Upper lobe of left lung (tissue), 6 donors: ENCODE data around the gene MUC22. TPM values are rescaled to one million over a fixed set of nuclear protein-coding genes. Genes with fewer than 3 reads are reported as not detected.
A peak's percentile ranks its signal among the peaks of the same experiment; 100 is the strongest.

Experiments
- ATAC-seq, 2 donors: fragments of 200-7000 bp; cut with Tn5 transposase; one replicate each; pipeline ENCODE4 v1.9.1; 2022; ENCODE audit warnings: mild to moderate bottlenecking in 2 of 2, moderate library complexity in 2 of 2; ENCODE audit not compliant: low FRiP score in 2 of 2
- DNase-seq, 2 donors: peaks; one replicate each; pipeline ENCODE4 v3.0.0-alpha.2; 2019 to 2020
- H3K27ac ChIP-seq, 4 donors: fragments of 200-600 bp; sonication (generic); one replicate each; pipeline ENCODE4 v1.5.1; 2016 to 2019
- H3K27me3 ChIP-seq, 4 donors: fragments of 200-600 bp; sonication (generic); one replicate each; pipeline ENCODE4 v1.5.1; 2017 to 2019
- H3K36me3 ChIP-seq, 4 donors: fragments of 200-600 bp; sonication (generic); one replicate each; pipeline ENCODE4 v1.5.1; 2016 to 2019
- H3K4me1 ChIP-seq, 4 donors: fragments of 200-600 bp; sonication (generic); one replicate each; pipeline ENCODE4 v1.5.1; 2018 to 2019
- H3K4me3 ChIP-seq, 4 donors: fragments of 200-600 bp; sonication (generic); one replicate each; pipeline ENCODE4 v1.5.1; 2017 to 2019; ENCODE audit warnings: mild to moderate bottlenecking in 2 of 4, moderate library complexity in 1 of 4
- H3K9me3 ChIP-seq, 4 donors: fragments of 200-600 bp; sonication (generic); one replicate each; pipeline ENCODE4 v1.5.1; 2018 to 2019
- CTCF ChIP-seq, 6 experiments: fragments of 450-650 bp in 4 of 6; fragments of 200-600 bp in 2 of 6; sonication (generic) in 2 of 6; IDR thresholded peaks; one replicate each; pipeline ENCODE4 v1.5.1; 2016 to 2019; ENCODE audit warnings: antibody characterized with exemption in 6 of 6
- EP300 ChIP-seq, 4 donors: sonication (generic); formaldehyde crosslinking; IDR thresholded peaks; one replicate each; pipeline ENCODE4 v1.5.1; 2017; ENCODE audit warnings: antibody characterized with exemption in 4 of 4, control low read depth in 2 of 4
- POLR2A ChIP-seq, 4 donors: fragments of 450-650 bp; IDR thresholded peaks; one replicate each; pipeline ENCODE4 v1.5.1; 2016 to 2017; ENCODE audit warnings: antibody characterized with exemption in 4 of 4, mild to moderate bottlenecking in 2 of 4
- POLR2AphosphoS5 ChIP-seq, 2 donors: sonication (generic); formaldehyde crosslinking; IDR thresholded peaks; one replicate each; pipeline ENCODE4 v1.5.1; 2017; ENCODE audit warnings: antibody characterized with exemption in 2 of 2
- WGBS, 2 donors: methylation state at CpG; one replicate each; pipeline ENCODE4 v1.1.5; 2017 to 2018; 5-methylcytosine and 5-hydroxymethylcytosine counted together
- total RNA-seq, 6 donors: library from RNA; depleted of rRNA in 4 of 6; stranded (reverse); fragments of >200 nt in 4 of 6; gene quantifications; one replicate each; pipeline versions ENCODE4 v1.1.0 to v1.2.1, GENCODE V29; 2016 to 2021
- donor health status: DM: no; HTN: no; CAD: no; lungs with moderate emphysema.
- donor health status: DM: no; HTN: yes; CAD: no; lungs with severe emphysema.

Gene MUC22
- total RNA-seq, 6 donors from 2014 or later = 0.06 to 0.15 (median 0.07) TPM; not detected in 3

GRCh38 chr6:31005249-31006020 is 4.8 kb upstream of the MUC22 start:
- 63 to 70% methylated on average over 9 of the region's 9 CpGs for WGBS, 2 donors
- no peak for TF ChIP-seq CTCF (IDR thresholded peaks at IDR 0.05)
- TF ChIP-seq EP300 (IDR thresholded peaks at IDR 0.05) = peak in 2 of 4 donors; percentile 28 to 68
- peak in 1 of 2 donors; percentile 4 for TF ChIP-seq POLR2AphosphoS5 (IDR thresholded peaks at IDR 0.05)
- no peak for ATAC-seq
- H3K36me3 ChIP-seq = no peaks in the 10 kb centered on the region
- peak overlapping the region in 3 of 4 donors; percentile 50 to 67 (median 53) for H3K27ac ChIP-seq
- H3K4me1 ChIP-seq = peaks cover 0 to 29% (median 10%) of the 10 kb centered on the region in 4 donors
- peak in 1 of 2 donors; percentile 80 for DNase-seq
- H3K4me3 ChIP-seq = no peak overlapping the region
- no peaks in the 10 kb centered on the region for H3K27me3 ChIP-seq
- no peaks in the 10 kb centered on the region for H3K9me3 ChIP-seq

GRCh38 chr6:31007694-31008093 is 2.6 kb upstream of the MUC22 start:
- ATAC-seq (peak in 1 of 2 donors; percentile 54), DNase-seq (peak in 1 of 2 donors; percentile 25)
- Histone ChIP-seq H3K27ac (peak overlapping the region in 1 of 4 donors; percentile 48), H3K4me3 (no peak overlapping the region), H3K36me3 (no peaks in the 10 kb centered on the region), H3K27me3 (no peaks in the 10 kb centered on the region), H3K9me3 (no peaks in the 10 kb centered on the region), H3K4me1 (peaks cover 0 to 29% (median 10%) of the 10 kb centered on the region in 4 donors)
- TF ChIP-seq EP300 (IDR thresholded peaks at IDR 0.05) = peak in 1 of 4 donors; percentile 59
- no peak for TF ChIP-seq CTCF (IDR thresholded peaks at IDR 0.05)
- 46 to 53% methylated on average over 8 of the region's 8 CpGs for WGBS, 2 donors

GRCh38 chr6:31008165-31008564 is 2.1 kb upstream of the MUC22 start:
- H3K9me3 ChIP-seq = no peaks in the 10 kb centered on the region
- peak overlapping the region in 1 of 4 donors; percentile 48 for H3K27ac ChIP-seq
- ATAC-seq (no peak), DNase-seq (no peak)
- no peak overlapping the region for H3K4me3 ChIP-seq
- H3K4me1 ChIP-seq = peaks cover 0 to 29% (median 10%) of the 10 kb centered on the region in 4 donors
- no peak for TF ChIP-seq EP300 (IDR thresholded peaks at IDR 0.05)
- no peak for TF ChIP-seq POLR2A (IDR thresholded peaks at IDR 0.05)
- no peak for TF ChIP-seq CTCF (IDR thresholded peaks at IDR 0.05)
- TF ChIP-seq POLR2AphosphoS5 (IDR thresholded peaks at IDR 0.05) = no peak
- no peaks in the 10 kb centered on the region for H3K27me3 ChIP-seq
- H3K36me3 ChIP-seq = no peaks in the 10 kb centered on the region
- 70 to 84% methylated on average over 4 of the region's 4 CpGs for WGBS, 2 donors

DNA sequence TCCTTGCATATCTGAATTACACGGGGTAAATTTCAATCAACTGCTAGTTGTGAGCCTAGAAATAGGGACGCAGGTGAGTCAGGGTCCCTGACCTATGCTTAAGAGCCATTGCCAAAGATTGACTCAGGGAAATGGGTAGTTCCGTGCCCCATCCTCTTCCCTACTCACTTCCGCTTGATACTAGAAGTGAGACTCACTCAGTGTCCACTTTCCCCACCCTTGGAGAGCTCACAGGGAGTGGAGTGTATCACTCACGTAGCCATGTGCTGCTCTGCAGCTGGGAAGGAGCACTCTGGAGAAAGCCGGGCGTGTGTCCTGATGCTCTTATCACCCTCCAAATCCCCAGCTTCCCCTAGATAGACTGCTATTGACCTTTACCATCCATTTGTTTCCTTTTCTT is 543 bp upstream of the MUC22 start:
- ATAC-seq = no peak
- no peak overlapping the region for H3K27ac ChIP-seq
- H3K4me3 ChIP-seq = no peak overlapping the region
- H3K36me3 ChIP-seq = no peaks in the 10 kb centered on the region
- no peaks in the 10 kb centered on the region for H3K27me3 ChIP-seq
- DNase-seq = no peak
- TF ChIP-seq EP300 (IDR thresholded peaks at IDR 0.05) = no peak
- no peak for TF ChIP-seq POLR2AphosphoS5 (IDR thresholded peaks at IDR 0.05)
- TF ChIP-seq CTCF (IDR thresholded peaks at IDR 0.05) = no peak
- TF ChIP-seq POLR2A (IDR thresholded peaks at IDR 0.05) = no peak
- H3K9me3 ChIP-seq = peaks cover 0 to 2% (median 0%) of the 10 kb centered on the region in 4 donors
- peaks cover 0 to 24% (median 8%) of the 10 kb centered on the region in 4 donors for H3K4me1 ChIP-seq
- WGBS, 2 donors = 83 to 84% methylated on average over 7 of the region's 7 CpGs
